ENCODE data around the gene PRAME. TPM values are rescaled to one million over a fixed set of nuclear protein-coding genes. Genes with fewer than 3 reads are reported as not detected.

The PRAME gene
- total and polyA plus RNA-seq, 2 donors, result 0.89 to 1.1 TPM

DNA sequence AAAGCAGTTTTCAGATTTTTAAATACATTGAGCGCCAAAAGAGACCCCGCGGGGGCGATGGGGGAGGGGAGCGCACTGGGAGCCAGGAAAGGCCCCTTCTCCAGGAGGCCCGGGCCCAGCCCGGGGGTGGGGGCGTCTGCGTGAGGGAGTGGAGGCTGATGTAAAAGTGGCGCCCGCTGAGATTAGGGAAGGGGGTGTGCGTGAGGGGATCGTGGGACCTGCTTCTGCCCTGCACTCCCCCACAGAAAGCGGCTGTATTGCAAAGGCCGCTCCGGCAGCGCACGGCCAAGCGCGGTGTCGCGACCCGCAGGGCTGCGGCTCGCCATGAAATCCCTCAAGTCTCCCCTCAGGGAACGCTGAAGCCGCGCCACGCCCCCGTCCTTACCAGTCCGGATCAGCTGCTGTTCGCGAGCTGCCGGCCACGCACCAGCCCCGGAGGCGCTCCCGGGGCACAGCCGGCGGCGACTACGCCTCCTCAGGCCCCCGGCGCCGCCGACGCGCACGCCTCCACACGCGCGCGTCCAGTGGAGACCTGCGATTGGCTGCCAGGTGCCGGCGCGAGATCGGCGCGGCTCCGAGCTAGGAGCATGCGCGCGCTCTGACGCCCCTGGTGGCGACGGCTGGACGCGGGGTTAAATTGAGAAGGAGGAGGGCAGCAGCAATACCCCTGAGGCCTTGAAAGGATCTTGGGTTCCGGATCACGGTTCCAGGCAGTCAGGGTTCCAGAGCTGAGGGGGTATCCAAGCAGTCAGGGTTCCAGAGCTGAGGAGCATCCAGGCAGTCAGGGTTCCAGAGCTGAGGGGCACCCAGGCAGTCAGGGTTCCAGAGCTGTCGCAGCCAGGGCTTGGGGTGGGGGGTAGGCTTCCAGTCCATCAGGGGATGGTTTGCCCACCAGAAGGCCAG is 50.5 kb downstream of the PRAME start, which contains the start of gene ZNF280B:
TSS of gene ZNF280B (minus strand) at position 469 of the 903 bp plus-strand sequence. CDS start 19,344 bp downstream, outside the sequence.
- no peak within 1 kb of the TSS for H3K27ac ChIP-seq (ENCODE audit: low read depth in 1 of 2, low read length in 1 of 2)
- peaks cover 0 to 9% of the 10 kb centered on the region in 2 donors for H3K4me1 ChIP-seq (ENCODE audit: control insufficient read depth in 2 of 2, insufficient read depth in 2 of 2, low read length in 2 of 2)
- peaks cover 0 to 5% of the 10 kb centered on the region in 2 donors for H3K9me3 ChIP-seq (ENCODE audit: control insufficient read depth in 2 of 2, insufficient read depth in 1 of 2, low read length in 1 of 2)
- peak; percentile 19 to 83 (median 57) for DNase-seq (ENCODE audit: low read depth in 6 of 9, low spot score in 9 of 9)
- no peaks in the 10 kb centered on the region for H3K36me3 ChIP-seq (ENCODE audit: control insufficient read depth in 2 of 2, insufficient read depth in 2 of 2, low read length in 1 of 2)
- WGBS, result 3% methylated on average over 72 of the region's 72 CpGs
- H3K4me3 ChIP-seq (ENCODE audit: low read length in 2 of 2), result peak within 1 kb of the TSS; percentile 55 to 66
- peaks cover 0 to 2% of the 10 kb centered on the region in 2 donors for H3K27me3 ChIP-seq (ENCODE audit: control insufficient read depth in 2 of 2, insufficient read depth in 1 of 2, low read length in 1 of 2)

DNA sequence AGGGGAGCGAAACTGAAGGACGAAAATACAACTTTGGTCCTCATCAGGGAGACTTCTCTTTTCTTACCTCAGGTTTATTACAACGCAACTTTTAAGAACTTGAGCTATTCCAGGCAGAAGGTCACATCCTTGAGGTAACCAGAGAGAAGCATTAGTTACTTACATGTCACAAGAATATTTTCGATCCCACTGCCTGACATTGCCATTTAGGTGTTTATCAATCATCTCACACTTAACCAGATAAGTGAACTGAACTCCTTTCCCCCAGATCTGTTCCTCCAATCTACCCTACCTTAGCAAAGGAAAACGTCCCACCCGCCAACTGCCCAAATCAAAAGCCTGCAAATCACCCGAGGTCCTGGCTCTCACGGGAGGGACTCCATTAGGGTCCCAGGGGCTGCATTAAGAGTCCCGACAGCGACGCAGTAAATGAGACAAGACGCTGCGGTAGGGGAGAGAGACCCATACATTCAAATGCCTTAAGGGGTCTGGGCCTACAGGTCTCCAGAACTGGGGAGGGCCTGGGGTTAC is 51.3 kb downstream of the PRAME start:
- Histone ChIP-seq H3K27me3 (ENCODE audit: control insufficient read depth in 2 of 2, insufficient read depth in 1 of 2, low read length in 1 of 2) (peaks cover 0 to 2% of the 10 kb centered on the region in 2 donors), H3K27ac (ENCODE audit: low read depth in 1 of 2, low read length in 1 of 2) (no peak overlapping the region), H3K36me3 (ENCODE audit: control insufficient read depth in 2 of 2, insufficient read depth in 2 of 2, low read length in 1 of 2) (no peaks in the 10 kb centered on the region), H3K9me3 (ENCODE audit: control insufficient read depth in 2 of 2, insufficient read depth in 1 of 2, low read length in 1 of 2) (peaks cover 0 to 5% of the 10 kb centered on the region in 2 donors), H3K4me3 (ENCODE audit: low read length in 2 of 2) (peak overlapping the region; percentile 55 to 66), H3K4me1 (ENCODE audit: control insufficient read depth in 2 of 2, insufficient read depth in 2 of 2, low read length in 2 of 2) (peaks cover 0 to 9% of the 10 kb centered on the region in 2 donors)
- DNase-seq (ENCODE audit: low read depth in 6 of 9, low spot score in 9 of 9), result peak in 1 of 9 donors; percentile 20
- WGBS, result 36% methylated on average over 13 of the region's 13 CpGs

DNA sequence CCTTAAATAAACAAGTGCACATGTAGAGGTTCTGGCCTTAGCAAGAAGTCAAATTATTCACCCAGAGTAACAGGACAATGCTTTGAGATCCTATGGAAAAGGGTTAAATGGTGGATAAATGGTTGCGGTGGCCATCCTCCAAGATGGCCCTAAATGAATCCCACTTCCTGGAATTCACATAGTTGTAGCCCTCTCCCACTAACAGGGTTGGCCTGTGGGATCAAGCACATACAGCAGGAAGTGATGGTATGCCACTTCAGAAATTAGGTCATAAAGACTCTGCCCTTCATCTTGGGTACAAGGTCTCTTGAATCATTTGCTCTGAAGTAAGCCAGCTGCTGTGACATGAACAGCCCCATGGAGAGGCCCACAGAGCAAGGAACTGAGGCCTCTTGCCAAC is 52.3 kb downstream of the PRAME start:
- WGBS, result 98% methylated on average over 1 of the region's 1 CpG
- DNase-seq (ENCODE audit: low read depth in 6 of 9, low spot score in 9 of 9), result no peak
- H3K36me3 ChIP-seq (ENCODE audit: control insufficient read depth in 2 of 2, insufficient read depth in 2 of 2, low read length in 1 of 2), result no peaks in the 10 kb centered on the region
- peaks cover 0 to 2% of the 10 kb centered on the region in 2 donors for H3K27me3 ChIP-seq (ENCODE audit: control insufficient read depth in 2 of 2, insufficient read depth in 1 of 2, low read length in 1 of 2)
- H3K4me1 ChIP-seq (ENCODE audit: control insufficient read depth in 2 of 2, insufficient read depth in 2 of 2, low read length in 2 of 2), result peaks cover 0 to 9% of the 10 kb centered on the region in 2 donors
- H3K9me3 ChIP-seq (ENCODE audit: control insufficient read depth in 2 of 2, insufficient read depth in 1 of 2, low read length in 1 of 2), result peaks cover 0 to 5% of the 10 kb centered on the region in 2 donors
- H3K4me3 ChIP-seq (ENCODE audit: low read length in 2 of 2), result no peak overlapping the region
- H3K27ac ChIP-seq (ENCODE audit: low read depth in 1 of 2, low read length in 1 of 2), result no peak overlapping the region

DNA sequence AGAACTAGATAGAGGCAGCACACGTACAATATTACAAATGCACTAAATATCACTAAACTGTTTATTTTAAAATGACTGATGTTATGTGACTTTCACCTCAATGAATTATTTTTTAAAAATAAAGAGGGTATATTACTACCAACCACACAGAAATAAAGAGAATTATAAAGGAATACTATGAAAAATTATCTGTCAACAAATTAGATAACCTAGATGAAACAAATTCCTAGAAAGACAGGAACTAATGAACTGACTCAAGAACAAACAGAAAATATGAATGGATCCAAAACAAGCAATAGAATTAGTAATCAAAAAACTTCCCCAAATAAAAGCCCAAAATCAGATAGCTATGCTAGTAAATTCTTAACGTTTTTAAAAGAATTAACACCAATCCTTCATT is 60.8 kb downstream of the PRAME start:
- no peaks in the 10 kb centered on the region for H3K4me1 ChIP-seq (ENCODE audit: control insufficient read depth in 2 of 2, insufficient read depth in 2 of 2, low read length in 2 of 2)
- DNase-seq (ENCODE audit: low read depth in 6 of 9, low spot score in 9 of 9), result no peak
- no peak overlapping the region for H3K4me3 ChIP-seq (ENCODE audit: low read length in 2 of 2)
- H3K27me3 ChIP-seq (ENCODE audit: control insufficient read depth in 2 of 2, insufficient read depth in 1 of 2, low read length in 1 of 2), result no peaks in the 10 kb centered on the region
- H3K36me3 ChIP-seq (ENCODE audit: control insufficient read depth in 2 of 2, insufficient read depth in 2 of 2, low read length in 1 of 2), result no peaks in the 10 kb centered on the region
- 97% methylated on average over 2 of the region's 2 CpGs for WGBS
- no peaks in the 10 kb centered on the region for H3K9me3 ChIP-seq (ENCODE audit: control insufficient read depth in 2 of 2, insufficient read depth in 1 of 2, low read length in 1 of 2)
- H3K27ac ChIP-seq (ENCODE audit: low read depth in 1 of 2, low read length in 1 of 2), result no peak overlapping the region

Other genes with a start within 250 kb of the PRAME start
- 0.99 TPM for gene ZNF280B, start 50.5 kb downstream of the PRAME start, total RNA-seq
- gene ZNF280B, start 50.5 kb downstream of the PRAME start, polyA plus RNA-seq, result 0.55 TPM
- gene ZNF280A, start 39.0 kb downstream of the PRAME start, total RNA-seq, result 0.05 TPM
- gene ZNF280A, start 39.0 kb downstream of the PRAME start, polyA plus RNA-seq, result 0.02 TPM
- gene GGTLC2, start 85.3 kb upstream of the PRAME start, total RNA-seq, result not detected
- gene GGTLC2, start 85.3 kb upstream of the PRAME start, polyA plus RNA-seq, result 0.07 TPM

All from thymus (tissue), 11 donors.